ENCODE data around the gene RGP1.

The RGP1 gene

GRCh38 chr9:35750256-35750531 lies 1.1 kb downstream of the RGP1 start:
- no peak for TF ChIP-seq CTCF (IDR thresholded peaks at IDR 0.05; ENCODE audit: control insufficient read depth, extremely low read depth, insufficient read depth)
- H3K4me3 ChIP-seq (ENCODE audit: low read depth, low read length) = peak overlapping the region; percentile 79
- no peak for DNase-seq (ENCODE audit: low read depth)

- H3K4me3 ChIP-seq (ENCODE audit: low read depth, low read length) = no peak overlapping the region
- no peak for TF ChIP-seq CTCF (IDR thresholded peaks at IDR 0.05; ENCODE audit: control insufficient read depth, extremely low read depth, insufficient read depth)
- DNase-seq (ENCODE audit: low read depth) = no peak
Observed at GRCh38 chr9:35753466-35753865, 4.4 kb downstream of the RGP1 start.

- DNase-seq (ENCODE audit: low read depth) = no peak
- no peak within 1 kb of the TSS for H3K4me3 ChIP-seq (ENCODE audit: low read depth, low read length)
- no peak for TF ChIP-seq CTCF (IDR thresholded peaks at IDR 0.05; ENCODE audit: control insufficient read depth, extremely low read depth, insufficient read depth)
Observed at GRCh38 chr9:35754264-35754663, 5.2 kb downstream of the RGP1 start, which contains the start of gene MSMP. MSMP (minus strand) TSS chr9:35754276; CDS start chr9:35754129, 147 bp downstream.

GRCh38 chr9:35755071-35755470 lies 6.0 kb downstream of the RGP1 start:
- no peak for DNase-seq (ENCODE audit: low read depth)
- no peak for TF ChIP-seq CTCF (IDR thresholded peaks at IDR 0.05; ENCODE audit: control insufficient read depth, extremely low read depth, insufficient read depth)
- H3K4me3 ChIP-seq (ENCODE audit: low read depth, low read length) = no peak overlapping the region

GRCh38 chr9:35756275-35757225 lies 7.5 kb downstream of the RGP1 start:
- TF ChIP-seq CTCF (IDR thresholded peaks at IDR 0.05; ENCODE audit: control insufficient read depth, extremely low read depth, insufficient read depth) = no peak
- H3K4me3 ChIP-seq (ENCODE audit: low read depth, low read length) = no peak overlapping the region
- DNase-seq (ENCODE audit: low read depth) = no peak

- DNase-seq (ENCODE audit: low read depth) = no peak
- no peak overlapping the region for H3K4me3 ChIP-seq (ENCODE audit: low read depth, low read length)
- TF ChIP-seq CTCF (IDR thresholded peaks at IDR 0.05; ENCODE audit: control insufficient read depth, extremely low read depth, insufficient read depth) = no peak
Observed at GRCh38 chr9:35757226-35757891, 8.3 kb downstream of the RGP1 start.

Data from LNCaP clone FGC (cell line).